Osteocyte (in vitro differentiated cells): Measurements from ENCODE around the gene PTPRK. TPM values are rescaled to one million over a fixed set of nuclear protein-coding genes. Genes with fewer than 3 reads are reported as not detected.

Source experiments
- DNase-seq: peaks from one replicate; pipeline ENCODE4 v3.0.0; 2021; ENCODE audit warnings: mixed read lengths; ENCODE audit not compliant: unreplicated experiment; ENCODE audit errors: extremely low spot score
- H3K27ac Mint-ChIP-seq: one replicate; pipeline ENCODE4 v1.8.0; 2021; ENCODE audit warnings: mild to moderate bottlenecking, mixed read lengths; ENCODE audit not compliant: unreplicated experiment
- H3K27me3 Mint-ChIP-seq: one replicate; pipeline ENCODE4 v1.8.0; 2021; ENCODE audit warnings: mixed read lengths; ENCODE audit not compliant: unreplicated experiment
- H3K36me3 Mint-ChIP-seq: one replicate; pipeline ENCODE4 v1.8.0; 2021; ENCODE audit warnings: mixed read lengths; ENCODE audit not compliant: unreplicated experiment
- H3K4me1 Mint-ChIP-seq: one replicate; pipeline ENCODE4 v1.8.0; 2021; ENCODE audit warnings: mixed read lengths; ENCODE audit not compliant: unreplicated experiment
- H3K4me3 Mint-ChIP-seq: one replicate; pipeline ENCODE4 v1.8.0; 2021; ENCODE audit warnings: mild to moderate bottlenecking, moderate library complexity, mixed read lengths; ENCODE audit not compliant: unreplicated experiment
- H3K9me3 Mint-ChIP-seq: one replicate; pipeline ENCODE4 v1.8.0; 2021; ENCODE audit warnings: mixed read lengths; ENCODE audit not compliant: unreplicated experiment
- total RNA-seq: library from RNA; stranded (reverse); gene quantifications from 2 replicates; pipeline ENCODE4 v1.2.1, GENCODE V29; 2021
- TF ChIP-seq, protein P1 (sequence below): fragments of 200-600 bp; sonication (generic); IDR thresholded peaks from 2 replicates; pipeline ENCODE4 v1.5.0; 2021; ENCODE audit warnings: antibody characterized with exemption, mild to moderate bottlenecking, moderate library complexity

Gene PTPRK
- total RNA-seq, 1 donor from 2014 or later, result 130 TPM

DNA sequence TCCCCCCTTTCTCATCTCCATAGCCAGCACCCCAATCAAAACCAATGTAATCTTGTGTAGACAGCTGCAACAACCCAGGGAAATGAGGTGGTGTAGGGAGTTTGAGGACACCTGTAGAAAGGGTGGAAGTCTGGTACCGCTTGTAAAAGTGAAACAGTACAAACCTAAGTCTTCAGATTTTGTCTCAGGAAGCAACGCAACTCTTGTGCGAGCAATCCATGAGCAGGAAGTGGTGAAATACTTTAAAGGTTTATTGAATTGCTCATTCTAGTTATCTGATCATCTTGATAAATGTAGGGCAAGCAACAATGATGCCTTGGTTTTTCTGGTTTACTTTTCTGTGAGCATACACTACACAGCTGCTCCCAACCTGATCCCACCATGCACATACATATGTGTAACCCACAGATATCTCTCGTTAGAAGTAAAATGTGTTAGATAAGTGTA lies 548.4 kb downstream of the PTPRK start:
- H3K27ac Mint-ChIP-seq, result no peak overlapping the region
- H3K27me3 Mint-ChIP-seq, result no peaks in the 10 kb centered on the region
- H3K9me3 Mint-ChIP-seq, result peaks cover 8% of the 10 kb centered on the region
- H3K4me3 Mint-ChIP-seq, result no peak overlapping the region
- H3K4me1 Mint-ChIP-seq, result no peaks in the 10 kb centered on the region
- DNase-seq, result no peak
- peaks cover 68% of the 10 kb centered on the region for H3K36me3 Mint-ChIP-seq
- TF ChIP-seq, protein P1, sequence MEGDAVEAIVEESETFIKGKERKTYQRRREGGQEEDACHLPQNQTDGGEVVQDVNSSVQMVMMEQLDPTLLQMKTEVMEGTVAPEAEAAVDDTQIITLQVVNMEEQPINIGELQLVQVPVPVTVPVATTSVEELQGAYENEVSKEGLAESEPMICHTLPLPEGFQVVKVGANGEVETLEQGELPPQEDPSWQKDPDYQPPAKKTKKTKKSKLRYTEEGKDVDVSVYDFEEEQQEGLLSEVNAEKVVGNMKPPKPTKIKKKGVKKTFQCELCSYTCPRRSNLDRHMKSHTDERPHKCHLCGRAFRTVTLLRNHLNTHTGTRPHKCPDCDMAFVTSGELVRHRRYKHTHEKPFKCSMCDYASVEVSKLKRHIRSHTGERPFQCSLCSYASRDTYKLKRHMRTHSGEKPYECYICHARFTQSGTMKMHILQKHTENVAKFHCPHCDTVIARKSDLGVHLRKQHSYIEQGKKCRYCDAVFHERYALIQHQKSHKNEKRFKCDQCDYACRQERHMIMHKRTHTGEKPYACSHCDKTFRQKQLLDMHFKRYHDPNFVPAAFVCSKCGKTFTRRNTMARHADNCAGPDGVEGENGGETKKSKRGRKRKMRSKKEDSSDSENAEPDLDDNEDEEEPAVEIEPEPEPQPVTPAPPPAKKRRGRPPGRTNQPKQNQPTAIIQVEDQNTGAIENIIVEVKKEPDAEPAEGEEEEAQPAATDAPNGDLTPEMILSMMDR, result no peak

DNA sequence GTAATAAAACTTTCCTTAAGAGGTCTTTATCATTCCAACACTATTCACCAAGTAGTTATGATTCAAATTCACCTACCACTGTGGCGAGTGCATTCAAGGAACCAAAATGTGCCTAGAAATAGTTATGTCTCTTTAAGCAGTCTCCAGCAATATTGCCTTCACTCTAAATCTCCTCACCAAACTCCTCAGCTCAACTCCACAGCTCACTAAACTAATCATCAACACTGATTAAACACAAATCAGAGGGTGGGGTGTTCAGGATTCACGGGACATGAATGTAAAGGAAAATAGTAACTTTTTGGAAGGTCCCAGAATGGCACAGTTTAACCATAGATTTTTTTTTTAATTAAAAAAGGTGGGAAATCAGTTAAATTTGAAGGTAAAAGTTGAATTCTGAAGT lies 549.0 kb downstream of the PTPRK start:
- Mint-ChIP-seq H3K4me3 (no peak overlapping the region), H3K27me3 (no peaks in the 10 kb centered on the region), H3K36me3 (peaks cover 62% of the 10 kb centered on the region), H3K9me3 (peaks cover 8% of the 10 kb centered on the region), H3K27ac (no peak overlapping the region), H3K4me1 (no peaks in the 10 kb centered on the region)
- TF ChIP-seq, protein P1, result no peak
- DNase-seq, result no peak

DNA sequence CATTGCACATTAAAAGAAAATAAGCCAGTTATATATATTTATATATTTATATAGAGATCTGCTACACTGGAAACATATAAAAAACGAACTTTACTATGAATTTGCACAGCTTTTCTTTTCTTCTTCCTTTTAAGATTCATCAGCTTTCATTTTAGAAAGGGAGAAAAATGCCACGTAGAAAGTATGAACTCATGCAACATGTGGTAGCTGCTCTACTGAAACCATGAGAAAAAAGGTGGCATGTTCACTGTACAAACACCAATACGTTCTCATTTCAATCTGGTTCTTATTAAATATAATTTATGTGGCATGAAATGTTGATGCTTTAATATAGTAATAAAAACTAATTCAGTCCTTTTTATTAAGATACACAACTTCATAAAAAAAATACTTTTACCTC lies 550.7 kb downstream of the PTPRK start:
- no peak overlapping the region for H3K4me3 Mint-ChIP-seq
- no peaks in the 10 kb centered on the region for H3K4me1 Mint-ChIP-seq
- peaks cover 8% of the 10 kb centered on the region for H3K9me3 Mint-ChIP-seq
- TF ChIP-seq, protein P1, result no peak
- no peak overlapping the region for H3K27ac Mint-ChIP-seq
- H3K27me3 Mint-ChIP-seq, result no peaks in the 10 kb centered on the region
- no peak for DNase-seq
- H3K36me3 Mint-ChIP-seq, result peaks cover 53% of the 10 kb centered on the region

DNA sequence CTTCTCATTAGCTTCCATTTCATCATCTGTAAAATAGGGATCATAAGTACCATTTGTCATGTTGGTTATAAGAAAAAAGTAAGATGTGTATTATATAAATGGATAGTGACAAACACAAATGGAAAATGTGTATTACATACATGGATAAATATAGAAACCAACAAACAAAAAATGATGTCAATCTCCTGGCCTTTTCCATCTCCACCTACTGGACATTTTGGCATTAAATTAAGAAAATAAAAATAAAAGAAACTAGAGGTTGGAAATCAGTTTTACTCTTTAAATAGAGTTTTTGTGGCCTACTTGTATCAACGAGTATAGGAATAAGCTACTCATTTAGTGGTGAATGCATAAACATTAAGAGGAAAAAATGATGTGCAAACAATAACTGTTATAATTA lies 552.0 kb downstream of the PTPRK start:
- Mint-ChIP-seq H3K4me3 (no peak overlapping the region), H3K36me3 (peaks cover 40% of the 10 kb centered on the region), H3K4me1 (no peaks in the 10 kb centered on the region), H3K27ac (no peak overlapping the region), H3K27me3 (no peaks in the 10 kb centered on the region), H3K9me3 (peaks cover 8% of the 10 kb centered on the region)
- DNase-seq, result no peak
- TF ChIP-seq, protein P1, result peak; percentile 26

DNA sequence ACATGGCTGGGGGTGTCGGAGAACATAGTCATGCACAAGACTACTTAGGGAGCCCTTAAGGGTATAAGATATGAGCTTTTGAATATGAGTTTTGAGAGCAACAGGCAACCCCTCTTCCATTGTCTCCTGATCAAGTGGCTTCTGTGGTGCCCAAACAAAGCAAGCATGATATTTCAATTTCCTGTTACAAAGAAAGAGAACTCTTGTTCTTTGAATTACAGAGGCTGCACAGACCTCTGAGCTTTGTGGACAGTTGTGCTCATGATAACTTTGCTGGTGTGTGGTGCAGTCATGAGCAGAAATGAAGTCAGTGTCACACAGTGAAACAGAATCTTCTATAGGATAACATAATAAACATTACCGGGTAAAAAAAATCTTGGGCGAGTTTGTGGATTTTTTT lies 552.7 kb downstream of the PTPRK start:
- Mint-ChIP-seq H3K9me3 (peaks cover 12% of the 10 kb centered on the region), H3K36me3 (peaks cover 39% of the 10 kb centered on the region), H3K4me1 (no peaks in the 10 kb centered on the region), H3K4me3 (no peak overlapping the region), H3K27me3 (no peaks in the 10 kb centered on the region), H3K27ac (no peak overlapping the region)
- no peak for DNase-seq
- TF ChIP-seq, protein P1, result no peak
